ENCODE measurements around the gene PIGS.
"Not testable (repeated sequence)": the region's sequence is repeated elsewhere in the genome, so short reads cannot be mapped to it uniquely, and the experiment has no call there.

PIGS gene

DNA sequence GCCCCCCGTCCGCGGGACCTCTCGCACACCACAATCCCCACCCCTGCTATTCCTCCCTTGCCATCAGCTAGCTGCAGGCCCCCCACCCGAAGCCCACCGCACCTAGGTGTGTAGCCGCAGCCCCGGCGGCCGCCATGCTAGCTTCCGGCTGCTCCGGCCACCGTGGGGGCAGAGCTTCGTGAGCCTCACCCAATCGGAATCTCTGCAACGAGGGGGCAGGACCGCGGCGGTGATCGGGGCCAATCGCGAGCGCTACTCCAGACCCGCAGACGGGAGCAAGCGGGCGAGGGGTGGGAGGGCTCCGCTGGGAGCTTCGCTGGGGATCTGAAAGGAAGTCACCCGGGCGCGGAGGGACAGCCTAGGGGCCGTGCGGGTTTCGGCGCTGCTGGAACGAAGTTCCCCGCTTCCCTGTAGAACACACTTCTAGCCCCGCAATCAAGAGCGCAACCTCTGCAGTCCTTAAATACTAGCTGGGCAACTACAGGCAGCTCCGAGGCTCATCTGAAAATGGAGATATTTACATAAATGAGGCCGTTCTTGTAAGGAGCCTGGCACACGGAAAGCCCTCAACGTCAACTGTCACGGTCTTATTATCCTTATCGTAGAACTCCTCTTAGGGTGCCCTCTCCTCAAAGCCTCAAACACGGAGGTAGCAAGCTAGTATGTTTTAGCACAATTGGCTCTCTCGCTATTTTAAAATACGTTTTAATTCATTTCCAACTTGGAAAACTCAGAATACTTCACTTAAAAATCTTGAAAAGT lies at the start of gene PIGS:
Gene PIGS, minus strand, starts transcription at position 164 of the 762 bp plus-strand sequence. Its CDS starts 28 bp downstream, at position 136.
- H3K4me3 ChIP-seq (ENCODE audit: low read depth, low read length) = peak within 1 kb of the TSS; percentile 92

DNA sequence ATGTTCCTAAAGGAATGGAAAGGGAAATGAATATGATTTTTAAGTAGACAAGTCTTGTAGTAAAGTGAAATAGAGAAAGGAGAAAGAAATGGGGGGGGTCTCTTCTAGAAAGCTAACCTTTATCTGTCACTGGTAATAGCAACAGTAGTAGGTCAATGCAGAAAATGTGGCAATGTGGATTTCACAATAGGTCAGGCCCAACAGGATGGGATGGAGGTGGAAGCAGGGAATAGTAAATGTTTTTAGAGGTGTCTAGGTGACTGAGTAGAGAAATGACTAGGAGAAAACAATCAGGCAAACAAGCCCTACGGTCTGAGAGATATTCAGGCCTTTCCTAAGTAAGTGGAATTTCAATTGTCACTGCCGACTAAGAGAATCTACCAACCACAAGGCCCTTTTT lies 48.7 kb upstream of the PIGS start:
- H3K4me3 ChIP-seq (ENCODE audit: low read depth, low read length) = no peak overlapping the region

DNA sequence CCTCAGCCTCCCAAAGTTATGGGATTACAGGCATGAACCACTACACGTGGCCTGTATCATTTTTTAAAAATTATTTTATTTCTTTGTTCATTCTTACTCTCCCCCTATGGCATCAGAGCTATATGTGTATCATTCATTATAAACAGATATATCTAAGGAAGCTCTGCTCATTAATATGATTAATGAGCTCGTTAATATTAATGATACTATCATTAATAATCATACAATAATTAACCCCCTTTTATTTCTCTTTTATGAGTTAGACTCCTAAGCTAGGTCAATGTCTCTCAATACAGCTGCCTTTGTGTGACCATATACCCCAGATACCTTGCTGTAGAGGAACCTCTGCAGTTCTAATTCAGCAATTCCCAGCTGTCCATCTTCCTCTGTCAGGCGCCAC lies 47.1 kb upstream of the PIGS start:
- no peak overlapping the region for H3K4me3 ChIP-seq (ENCODE audit: low read depth, low read length)

DNA sequence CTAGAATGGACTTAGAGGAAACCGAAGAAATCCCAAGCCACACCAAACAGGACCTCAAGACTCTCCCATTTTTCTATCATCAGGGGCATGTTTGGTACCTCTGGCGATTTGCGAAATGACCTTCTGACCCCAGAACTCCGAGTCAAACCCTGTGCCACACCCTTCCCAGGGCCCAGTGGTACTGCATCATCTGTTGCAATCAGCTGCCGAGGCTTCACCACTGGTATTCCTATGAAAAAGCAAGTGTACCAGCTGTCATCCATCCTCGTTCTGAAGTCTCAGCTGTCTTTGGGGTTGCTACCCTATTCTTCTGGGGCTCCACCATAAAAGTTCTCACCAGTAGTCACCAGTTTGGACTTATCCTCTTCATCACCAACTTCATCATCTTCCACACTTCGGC lies 45.0 kb upstream of the PIGS start:
- H3K4me3 ChIP-seq (ENCODE audit: low read depth, low read length) = no peak overlapping the region

DNA sequence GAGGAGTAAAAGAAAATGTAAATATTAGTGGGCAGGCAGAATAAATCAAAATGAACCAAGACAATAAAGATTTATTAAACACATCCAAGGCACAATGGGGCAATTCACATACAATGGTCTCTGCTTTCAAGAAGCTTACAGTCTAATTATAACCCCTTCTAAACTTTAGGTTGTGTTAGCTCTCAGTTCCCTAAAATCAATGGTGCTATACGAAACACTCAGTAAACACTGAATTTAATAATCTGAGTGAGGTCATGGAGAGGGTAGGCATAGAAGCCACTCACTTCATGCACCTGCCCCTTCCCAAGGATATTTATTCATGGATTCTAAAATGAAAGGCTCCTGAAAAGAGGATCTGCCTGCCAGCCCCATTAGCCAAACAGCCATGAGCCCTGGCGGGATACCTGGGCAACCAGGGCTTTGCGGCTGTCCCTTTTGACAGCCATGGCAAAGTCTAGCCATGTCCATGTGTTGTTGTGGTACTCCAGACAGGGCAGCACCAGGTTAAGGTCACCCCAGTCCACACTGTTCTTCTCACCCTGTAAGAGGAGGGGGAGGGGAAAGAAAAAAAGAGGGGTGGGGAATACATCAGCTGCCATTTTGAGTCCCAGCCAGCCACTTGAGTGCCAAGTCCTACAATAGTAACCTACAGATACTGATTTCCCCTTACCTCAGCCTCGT lies 44.1 kb upstream of the PIGS start:
- no peak overlapping the region for H3K4me3 ChIP-seq (ENCODE audit: low read depth, low read length)

DNA sequence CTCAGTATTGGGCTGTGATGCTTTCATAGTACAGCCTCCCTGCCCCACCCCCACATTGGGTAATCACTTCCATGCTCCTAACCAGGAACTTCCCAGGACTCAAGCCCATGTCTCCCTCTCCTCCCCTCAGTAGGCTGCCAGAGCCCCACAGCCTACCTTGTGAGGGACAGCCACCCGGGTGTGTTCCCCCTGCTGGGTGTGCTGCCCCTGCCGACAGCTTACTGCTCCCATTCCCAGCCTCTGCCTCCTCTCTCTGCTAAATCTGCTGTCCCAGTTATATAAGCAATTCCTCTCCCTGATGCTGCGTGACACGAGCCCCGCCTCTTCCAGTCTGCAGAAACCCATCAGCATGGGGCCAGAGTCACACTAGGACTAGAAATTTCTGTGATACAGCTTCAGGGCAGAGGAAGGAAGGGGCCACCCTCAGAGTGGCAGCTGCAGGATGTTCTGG lies 42.6 kb upstream of the PIGS start, which contains the start of gene RSKR:
Gene RSKR, minus strand, starts transcription at position 255 of the 451 bp plus-strand sequence. Its CDS starts 24 bp downstream, at position 231.
- no peak within 1 kb of the TSS for H3K4me3 ChIP-seq (ENCODE audit: low read depth, low read length)

DNA sequence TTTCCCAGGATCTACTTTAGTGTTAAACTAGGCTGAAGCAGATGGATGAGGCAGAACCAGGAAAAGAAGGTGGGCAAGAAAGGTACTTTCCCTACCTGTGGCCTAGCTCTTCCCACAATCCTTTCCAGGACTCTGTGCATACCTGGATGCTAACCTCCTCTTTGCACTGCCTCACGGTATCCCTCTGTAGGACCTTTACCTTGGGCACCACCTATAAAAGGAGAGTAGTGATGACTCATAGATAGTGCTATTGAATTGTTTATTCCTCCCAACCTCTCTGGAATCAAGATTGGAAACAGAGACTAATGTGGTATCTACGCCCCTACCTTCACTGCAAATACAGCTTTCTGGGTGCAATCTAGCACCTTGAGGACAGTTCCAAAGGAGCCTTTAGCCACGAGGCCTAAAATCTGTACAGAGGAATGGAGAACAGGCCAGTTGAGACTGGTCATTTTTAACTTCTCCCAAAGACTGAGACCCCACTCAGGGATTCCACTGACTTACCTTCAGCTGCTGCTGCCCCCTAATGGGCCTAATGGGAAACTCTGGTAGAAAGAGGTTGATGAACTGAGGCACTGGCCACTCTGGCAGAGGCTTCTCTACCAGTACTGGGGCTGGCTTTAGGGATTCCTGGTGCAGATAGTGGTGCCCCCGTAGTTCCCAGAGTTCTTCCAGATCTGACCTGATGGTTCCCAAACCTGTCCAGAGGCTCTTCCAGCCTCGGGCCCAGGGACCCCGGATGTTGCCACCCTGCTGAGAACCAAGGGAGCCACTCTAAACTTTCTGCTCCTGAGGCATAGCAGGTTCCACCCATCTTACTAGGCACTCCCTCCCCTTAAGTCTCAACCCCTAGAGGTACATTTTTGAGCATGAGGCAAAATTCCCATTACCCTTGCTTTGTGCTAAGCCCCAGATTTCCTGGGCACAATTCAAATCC lies 41.9 kb upstream of the PIGS start:
- H3K4me3 ChIP-seq (ENCODE audit: low read depth, low read length) = no peak overlapping the region

DNA sequence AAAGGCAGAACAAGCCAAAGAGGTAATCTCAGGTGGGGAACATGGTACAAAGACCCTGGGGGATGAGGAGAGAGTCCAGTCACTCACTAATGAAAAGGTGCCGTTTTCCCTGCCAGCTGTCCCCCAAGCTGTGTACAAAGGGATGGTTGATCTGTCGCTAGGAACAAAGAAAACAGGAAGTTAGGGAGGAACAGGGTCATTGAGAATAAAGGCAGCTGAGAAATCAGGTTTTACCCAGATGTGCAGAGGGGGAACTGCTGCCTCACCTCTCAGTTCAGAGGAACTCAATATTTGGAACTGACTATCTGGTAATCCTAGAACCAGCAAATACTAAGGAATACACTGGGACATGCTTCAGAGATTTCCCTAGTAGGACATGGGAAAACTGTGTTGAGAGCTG lies 41.2 kb upstream of the PIGS start:
- no peak overlapping the region for H3K4me3 ChIP-seq (ENCODE audit: low read depth, low read length)

DNA sequence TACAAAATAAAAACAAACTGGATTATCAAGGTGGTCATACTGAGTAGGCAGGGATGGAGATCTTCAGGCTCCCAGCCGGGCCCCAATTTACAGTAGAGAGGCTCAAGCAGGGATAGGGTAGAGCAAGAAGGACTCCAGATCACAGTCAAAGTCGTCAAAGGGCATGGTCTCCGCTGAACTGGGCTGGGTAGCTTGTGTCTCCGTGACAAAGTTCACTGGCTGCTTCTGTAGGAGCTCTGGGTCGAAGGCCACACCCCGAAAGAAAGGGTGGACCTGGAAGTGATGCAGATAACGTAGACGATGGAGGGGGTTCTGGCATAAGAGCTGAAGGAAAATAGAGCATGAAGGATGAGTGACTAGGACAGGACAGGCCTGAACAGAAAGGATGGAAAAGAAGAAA lies 39.1 kb upstream of the PIGS start:
- H3K4me3 ChIP-seq (ENCODE audit: low read depth, low read length) = no peak overlapping the region

DNA sequence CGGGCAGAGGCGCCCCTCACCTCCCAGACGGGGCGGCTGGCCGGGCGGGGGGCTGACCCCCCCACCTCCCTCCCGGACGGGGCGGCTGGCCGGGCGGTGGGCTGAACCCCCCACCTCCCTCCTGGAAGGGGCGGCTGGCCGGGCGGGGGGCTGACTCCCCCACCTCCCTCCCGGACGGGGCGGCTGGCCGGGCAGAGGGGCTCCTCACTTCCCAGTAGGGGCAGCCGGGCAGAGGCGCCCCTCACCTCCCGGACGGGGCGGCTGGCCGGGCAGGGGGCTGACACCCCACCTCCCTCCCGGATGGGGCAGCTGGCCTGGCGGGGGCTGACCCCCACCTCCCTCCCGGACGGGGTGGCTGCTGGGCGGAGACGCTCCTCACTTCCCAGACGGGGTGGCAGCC lies 32.7 kb upstream of the PIGS start:
- H3K4me3 ChIP-seq (ENCODE audit: low read depth, low read length) = not testable (repeated sequence)

DNA sequence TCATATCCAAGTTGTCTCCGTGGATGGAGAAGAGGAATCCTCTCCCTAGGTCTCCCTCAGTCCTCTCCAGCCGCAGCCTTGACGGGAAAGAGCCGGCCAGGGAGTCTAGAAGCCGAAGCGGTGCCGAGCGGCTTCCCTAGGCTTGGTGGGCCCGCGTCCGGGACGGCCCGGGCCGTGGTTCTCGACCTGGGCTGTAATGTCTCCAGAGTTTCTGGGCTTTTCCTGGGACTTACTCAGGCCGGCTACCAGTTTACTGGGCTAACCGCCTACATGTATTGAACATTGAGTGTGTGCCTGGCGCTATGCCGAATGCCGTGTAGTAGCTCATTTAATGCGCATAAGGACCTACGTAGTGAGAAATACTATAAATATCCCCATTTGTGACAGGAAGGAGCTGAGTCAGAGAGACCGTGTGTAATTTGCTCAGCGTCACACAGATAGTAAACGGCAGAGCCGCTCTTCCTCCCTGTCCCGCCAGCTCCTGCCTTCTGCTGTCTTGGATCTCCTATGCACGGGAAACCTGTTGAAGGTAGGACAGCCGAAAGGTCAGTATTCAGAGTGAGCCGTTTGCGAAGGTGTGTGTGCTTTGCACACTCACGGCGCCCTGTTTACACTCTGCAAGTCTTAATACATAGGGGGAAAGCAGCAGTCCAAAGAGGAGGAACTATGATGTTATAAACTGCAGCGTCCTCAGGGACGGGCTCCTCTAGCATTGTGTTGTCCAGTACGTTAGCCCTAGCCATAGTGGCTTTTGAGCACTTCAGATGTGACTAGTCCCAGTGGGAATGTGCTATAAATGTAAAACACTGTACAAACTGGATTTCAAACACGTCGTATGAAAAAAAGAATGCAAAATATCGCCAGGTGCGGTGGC lies 28.2 kb upstream of the PIGS start:
- peak overlapping the region; percentile 71 for H3K4me3 ChIP-seq (ENCODE audit: low read depth, low read length)

DNA sequence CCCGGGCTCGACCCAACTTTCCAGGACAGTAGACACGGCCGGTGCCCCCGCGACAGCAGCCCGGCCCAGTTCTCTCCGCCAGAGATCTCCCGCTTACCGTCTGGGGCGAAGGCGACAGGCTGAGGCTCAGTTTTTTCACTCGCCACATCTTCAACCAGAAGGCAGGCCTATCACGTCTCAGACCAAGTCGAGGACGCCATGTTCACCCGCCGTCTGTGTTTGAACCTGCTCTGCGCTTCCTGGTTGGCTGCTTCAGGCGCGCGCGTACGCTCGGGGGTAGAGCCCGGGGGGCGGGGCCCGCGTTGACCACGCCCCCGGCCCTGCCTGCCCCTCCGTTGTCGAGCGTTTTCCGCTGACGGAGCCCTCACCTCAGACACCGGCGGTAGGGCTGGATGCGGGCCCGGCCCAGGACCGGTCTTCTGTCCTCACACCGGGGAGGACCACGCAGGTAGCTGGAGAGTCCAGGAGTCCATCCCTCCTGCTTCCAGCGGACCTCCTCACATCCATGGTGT lies 27.5 kb upstream of the PIGS start, which contains the start of gene SPAG5:
Gene SPAG5, minus strand, starts transcription at position 227 of the 512 bp plus-strand sequence. Its CDS starts 79 bp downstream, at position 148.
- H3K4me3 ChIP-seq (ENCODE audit: low read depth, low read length) = peak within 1 kb of the TSS; percentile 71

DNA sequence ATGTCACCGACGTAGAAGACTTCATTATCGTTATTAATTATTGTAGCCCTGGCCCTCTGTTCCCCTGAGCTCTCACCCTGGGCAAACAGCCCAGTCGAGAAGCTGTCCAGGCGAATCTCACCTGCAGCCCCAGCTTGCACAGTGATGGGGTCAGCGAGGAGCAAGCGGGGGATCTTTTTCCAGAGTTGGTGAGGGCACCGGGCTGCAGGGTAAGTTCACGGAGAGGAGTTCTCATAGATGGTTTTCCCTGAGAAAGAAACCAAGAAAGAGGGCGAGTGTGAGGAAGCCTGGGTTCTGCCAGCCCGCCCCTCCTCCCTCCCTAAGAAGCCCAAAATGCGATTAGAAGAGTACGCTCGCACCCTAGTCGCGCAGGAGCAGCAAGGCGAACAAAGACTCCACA lies 27.1 kb upstream of the PIGS start:
- peak overlapping the region; percentile 71 for H3K4me3 ChIP-seq (ENCODE audit: low read depth, low read length)

DNA sequence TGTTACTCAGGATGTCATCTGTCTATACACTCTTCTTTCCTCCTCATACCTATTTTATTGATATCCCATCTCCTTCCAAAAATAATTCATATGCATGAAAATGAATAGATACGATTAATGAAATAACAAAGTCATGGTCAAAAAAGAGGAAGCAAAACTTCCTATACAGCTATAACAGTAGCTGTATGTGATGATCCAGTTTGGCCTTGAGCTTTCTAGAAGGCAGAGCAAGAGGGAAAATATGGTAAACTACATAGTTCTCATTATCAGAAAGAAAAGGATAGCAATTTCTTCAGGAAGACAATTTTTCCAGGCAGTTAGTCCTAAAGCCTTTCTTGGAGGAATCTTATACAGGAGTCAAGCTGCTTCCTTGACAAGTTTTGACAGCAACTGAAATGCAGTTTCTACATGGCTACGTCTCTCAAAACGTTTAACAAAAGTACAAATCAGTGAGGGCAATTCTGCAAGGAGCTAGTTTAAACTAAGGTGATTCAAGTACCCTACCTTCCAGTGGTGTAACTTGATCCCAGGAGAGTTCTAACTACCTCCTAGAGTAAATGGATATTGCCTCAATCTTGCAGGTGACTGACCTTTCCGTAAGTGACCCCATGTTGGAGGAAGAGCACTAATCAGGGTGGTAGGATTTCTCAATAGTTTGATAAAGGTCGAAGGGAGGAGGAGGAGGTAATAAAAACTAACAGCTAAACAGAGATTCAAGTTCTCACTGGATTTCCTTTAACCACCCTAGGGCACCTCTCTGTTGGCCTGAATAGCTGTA lies 26.5 kb upstream of the PIGS start:
- H3K4me3 ChIP-seq (ENCODE audit: low read depth, low read length) = peak overlapping the region; percentile 71

DNA sequence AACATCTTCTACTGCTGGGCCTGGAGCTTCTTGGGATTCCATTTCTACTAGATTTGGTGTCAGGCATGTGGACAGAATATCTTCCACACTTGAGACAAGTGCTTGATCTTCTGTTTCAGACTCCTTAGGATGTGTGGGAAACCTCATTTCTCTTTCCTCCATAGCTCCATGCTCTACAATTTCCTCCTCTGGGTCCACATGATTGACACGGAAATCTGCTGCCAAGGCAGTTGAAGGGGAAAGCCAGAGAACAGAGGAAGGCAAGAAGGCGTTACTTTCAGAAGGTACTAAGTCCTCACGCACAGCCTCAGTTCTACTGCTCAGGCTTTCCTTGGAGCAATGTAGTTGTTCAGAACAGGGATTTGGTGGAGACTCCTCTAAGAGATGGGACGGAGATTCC lies 20.9 kb upstream of the PIGS start:
- H3K4me3 ChIP-seq (ENCODE audit: low read depth, low read length) = no peak overlapping the region

DNA sequence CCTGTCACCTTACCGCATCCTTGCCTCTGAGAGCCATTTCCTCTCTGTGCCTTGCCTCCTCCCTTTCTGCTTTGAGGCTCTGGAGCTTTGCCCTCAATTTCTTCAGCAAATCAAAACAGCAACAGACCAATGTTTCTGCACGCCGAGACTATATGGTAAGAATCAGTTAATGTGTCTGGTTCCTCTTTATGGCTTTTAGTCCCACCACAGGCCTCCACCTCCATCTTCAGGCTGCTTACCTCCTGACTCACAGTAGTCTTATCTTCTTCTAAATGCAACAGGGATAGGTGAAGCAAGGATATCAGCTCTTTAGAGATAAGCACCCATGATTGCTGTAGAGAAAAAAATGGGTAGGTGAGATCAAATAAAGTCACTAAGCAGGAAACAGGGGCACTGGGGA lies 14.5 kb upstream of the PIGS start:
- no peak overlapping the region for H3K4me3 ChIP-seq (ENCODE audit: low read depth, low read length)

DNA sequence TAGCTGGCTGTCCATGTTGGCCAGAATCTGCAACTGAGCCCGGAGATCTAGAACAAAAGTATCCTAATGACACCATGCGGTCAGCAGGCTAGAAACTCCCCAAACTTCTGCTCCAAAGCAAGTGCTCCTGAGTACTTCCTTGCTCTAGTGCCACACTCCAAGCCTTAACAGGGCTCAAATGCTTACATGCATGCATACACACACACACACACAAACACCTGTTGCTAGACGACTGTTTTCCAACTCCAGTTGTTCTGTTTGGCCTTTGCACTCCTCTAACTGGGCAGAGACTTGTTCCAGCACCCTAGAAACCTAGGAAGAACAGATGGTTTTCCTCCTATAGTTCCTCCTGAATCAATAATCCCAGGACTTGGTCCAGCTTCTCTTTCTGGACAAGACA lies 13.1 kb upstream of the PIGS start:
- no peak overlapping the region for H3K4me3 ChIP-seq (ENCODE audit: low read depth, low read length)

DNA sequence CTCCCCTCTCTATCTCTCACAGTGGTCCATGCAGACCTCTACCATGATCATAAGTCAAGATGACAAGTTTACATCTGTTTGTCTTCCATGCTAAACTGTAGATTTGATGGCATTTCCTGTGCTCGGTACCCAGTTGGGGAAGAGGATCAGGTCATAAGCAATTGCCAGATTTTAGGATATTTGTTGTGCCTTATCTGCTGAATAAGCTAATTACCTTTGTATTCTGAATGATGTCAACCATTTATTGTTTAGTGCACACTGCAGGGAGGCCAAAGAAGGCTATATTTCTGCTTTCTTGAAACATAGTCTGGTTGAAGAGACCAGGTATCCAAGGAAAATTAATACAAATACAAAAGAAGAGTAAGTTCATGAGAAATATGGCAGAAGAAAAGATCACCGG lies 11.2 kb upstream of the PIGS start:
- H3K4me3 ChIP-seq (ENCODE audit: low read depth, low read length) = no peak overlapping the region

DNA sequence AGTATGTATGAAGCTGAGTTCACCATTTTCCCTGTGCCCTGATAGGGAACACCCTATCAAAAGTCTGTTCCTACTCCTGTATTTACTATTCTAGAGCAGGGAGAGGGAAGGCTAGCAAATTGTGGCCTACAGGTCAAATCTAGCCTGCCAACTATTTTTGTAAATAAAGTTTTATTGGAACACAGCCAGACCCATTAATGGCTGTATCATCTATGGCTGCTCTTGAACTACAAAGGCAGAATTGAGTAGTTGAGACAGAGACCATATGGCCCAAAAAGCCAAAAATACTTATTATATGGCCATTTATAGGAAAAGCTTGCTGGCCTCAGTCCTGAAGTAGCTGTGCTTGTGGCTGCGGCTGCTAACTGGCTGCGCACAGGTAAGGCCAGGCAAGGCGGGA lies 9.6 kb upstream of the PIGS start:
- no peak overlapping the region for H3K4me3 ChIP-seq (ENCODE audit: low read depth, low read length)
